ENCODE results near the gene STUM.

STUM gene

GRCh38 chr1:226542623-226543103 is 5.9 kb upstream of the STUM start:
- DNase-seq (ENCODE audit: low read depth): no peak
- no peak for TF ChIP-seq CTCF (IDR thresholded peaks at IDR 0.05; ENCODE audit: insufficient read depth, low read depth, low read length, missing control alignments)
- H3K4me3 ChIP-seq (ENCODE audit: low read depth, low read length): no peak overlapping the region

- no peak for TF ChIP-seq CTCF (IDR thresholded peaks at IDR 0.05; ENCODE audit: insufficient read depth, low read depth, low read length, missing control alignments)
- no peak for DNase-seq (ENCODE audit: low read depth)
- H3K4me3 ChIP-seq (ENCODE audit: low read depth, low read length): no peak overlapping the region
These were observed 2.5 kb upstream of the STUM start for GRCh38 chr1:226545836-226546596.

GRCh38 chr1:226546926-226547325 is 1.6 kb upstream of the STUM start:
- H3K4me3 ChIP-seq (ENCODE audit: low read depth, low read length): no peak overlapping the region
- no peak for DNase-seq (ENCODE audit: low read depth)
- TF ChIP-seq CTCF (IDR thresholded peaks at IDR 0.05; ENCODE audit: insufficient read depth, low read depth, low read length, missing control alignments): no peak

- DNase-seq (ENCODE audit: low read depth): peak; percentile 83
- H3K4me3 ChIP-seq (ENCODE audit: low read depth, low read length): no peak overlapping the region
- peak; percentile 93 for TF ChIP-seq CTCF (IDR thresholded peaks at IDR 0.05; ENCODE audit: insufficient read depth, low read depth, low read length, missing control alignments)
These were observed 791 bp upstream of the STUM start for GRCh38 chr1:226547754-226548191.

- DNase-seq (ENCODE audit: low read depth): no peak
These were observed 751 bp downstream of the STUM start for GRCh38 chr1:226549094-226549936.

More at GRCh38 chr1:226549094-226549936, 751 bp downstream of the STUM start:
- no peak overlapping the region for H3K4me3 ChIP-seq (ENCODE audit: low read depth, low read length)
- TF ChIP-seq CTCF (IDR thresholded peaks at IDR 0.05; ENCODE audit: insufficient read depth, low read depth, low read length, missing control alignments): no peak

All from GM12865 (cell line).